ENCODE data around the gene NOP53.
"Not testable (repeated sequence)": the region's sequence is repeated elsewhere in the genome, so short reads cannot be mapped to it uniquely, and the experiment has no call there.

NOP53 gene

GRCh38 chr19:47718415-47719046 is 26.8 kb upstream of the NOP53 start:
- DNase-seq = not testable (repeated sequence)

- no peak for DNase-seq
Measured at GRCh38 chr19:47719047-47719859, 26.1 kb upstream of the NOP53 start.

GRCh38 chr19:47720669-47721422 is 24.5 kb upstream of the NOP53 start:
- DNase-seq = no peak

GRCh38 chr19:47723581-47723940 is 21.8 kb upstream of the NOP53 start:
- DNase-seq = no peak

GRCh38 chr19:47725759-47726401 is 19.5 kb upstream of the NOP53 start:
- no peak for DNase-seq

- no peak for DNase-seq
Measured at GRCh38 chr19:47726467-47726866, 18.9 kb upstream of the NOP53 start.

- not testable (repeated sequence) for DNase-seq
Measured at GRCh38 chr19:47728295-47728694, 17.1 kb upstream of the NOP53 start.

GRCh38 chr19:47729468-47729798 is 15.9 kb upstream of the NOP53 start:
- no peak for DNase-seq

- peak; percentile 52 to 62 for DNase-seq
Measured at GRCh38 chr19:47729799-47730520, 15.4 kb upstream of the NOP53 start.

- no peak for DNase-seq
Measured at GRCh38 chr19:47730521-47730889, 14.8 kb upstream of the NOP53 start.

- DNase-seq = no peak
Measured at GRCh38 chr19:47730910-47731309, 14.4 kb upstream of the NOP53 start.

GRCh38 chr19:47735131-47735530 is 10.2 kb upstream of the NOP53 start:
- no peak for DNase-seq

GRCh38 chr19:47740866-47741519 is 4.4 kb upstream of the NOP53 start:
- no peak for DNase-seq

- no peak for DNase-seq
Measured at GRCh38 chr19:47741544-47742140, 3.7 kb upstream of the NOP53 start.

- DNase-seq = no peak
Measured at GRCh38 chr19:47742634-47743033, 2.7 kb upstream of the NOP53 start.

GRCh38 chr19:47746129-47746528 is 783 bp downstream of the NOP53 start:
- not testable (repeated sequence) for DNase-seq

GRCh38 chr19:47749326-47749725 is 4.0 kb downstream of the NOP53 start:
- no peak for DNase-seq

- DNase-seq = no peak
Measured at GRCh38 chr19:47750752-47751151, 5.4 kb downstream of the NOP53 start.

GRCh38 chr19:47752440-47753211 is 7.3 kb downstream of the NOP53 start:
- no peak for DNase-seq

- no peak for DNase-seq
Measured at GRCh38 chr19:47754206-47755064, 9.1 kb downstream of the NOP53 start.

Data from stimulated activated CD4-positive, alpha-beta T cell treated with anti-CD3 and anti-CD28 coated beads, Interleukin-2, amount 100 ng/mL, for 48 hours (primary cell).